Measurements from ENCODE around the gene STK11. TPM values are rescaled to one million over a fixed set of nuclear protein-coding genes. Genes with fewer than 3 reads are reported as not detected.

STK11 gene
- total RNA-seq, 1 donor from 2014 or later = 27.4 TPM

GRCh38 chr19:1225440-1226226 is 20.1 kb downstream of the STK11 start:
- H3K9me3 ChIP-seq (ENCODE audit: low read depth) = no peaks in the 10 kb centered on the region
- Mint-ChIP-seq H3K36me3 (peaks cover 2% of the 10 kb centered on the region), H3K4me1 (no peaks in the 10 kb centered on the region), H3K9me3 (no peaks in the 10 kb centered on the region), H3K27me3 (ENCODE audit: insufficient read depth, low read depth) (no peaks in the 10 kb centered on the region), H3K27ac (no peak overlapping the region), H3K4me3 (no peak overlapping the region)
- TF ChIP-seq EZH2phosphoT487 (IDR thresholded peaks at IDR 0.05) = no peak
- peak overlapping the region; percentile 20 for H3K27ac ChIP-seq
- no peaks in the 10 kb centered on the region for H3K4me1 ChIP-seq
- H3K79me2 ChIP-seq (ENCODE audit: low read depth) = no peaks in the 10 kb centered on the region
- no peak overlapping the region for H3K4me3 ChIP-seq
- DNase-seq (ENCODE audit: low spot score) = no peak
- peaks cover 5% of the 10 kb centered on the region for H3F3A ChIP-seq (ENCODE audit: low read depth)
- H3K4me2 ChIP-seq = no peak overlapping the region
- H4K20me1 ChIP-seq (ENCODE audit: low read depth) = peaks cover 35% of the 10 kb centered on the region
- H2AFZ ChIP-seq (replicated peaks) = no peak overlapping the region
- no peak overlapping the region for H3K9ac ChIP-seq
- H3K27me3 ChIP-seq = no peaks in the 10 kb centered on the region
- H3K36me3 ChIP-seq = no peaks in the 10 kb centered on the region

- peaks cover 34% of the 10 kb centered on the region for H4K20me1 ChIP-seq (ENCODE audit: low read depth)
- no peaks in the 10 kb centered on the region for H3K27me3 Mint-ChIP-seq (ENCODE audit: insufficient read depth, low read depth)
- H3F3A ChIP-seq (ENCODE audit: low read depth) = peaks cover 5% of the 10 kb centered on the region
- no peaks in the 10 kb centered on the region for H3K9me3 ChIP-seq (ENCODE audit: low read depth)
- DNase-seq (ENCODE audit: low spot score) = no peak
- no peak overlapping the region for H3K4me3 ChIP-seq
- H3K27me3 ChIP-seq = no peaks in the 10 kb centered on the region
- H3K36me3 ChIP-seq = no peaks in the 10 kb centered on the region
- TF ChIP-seq EZH2 (IDR thresholded peaks at IDR 0.05) (no peak), EZH2phosphoT487 (IDR thresholded peaks at IDR 0.05) (no peak), CTCF (IDR thresholded peaks at IDR 0.05) (no peak)
- no peak overlapping the region for H2AFZ ChIP-seq (replicated peaks)
- no peaks in the 10 kb centered on the region for H3K4me1 Mint-ChIP-seq
- H3K4me3 Mint-ChIP-seq = no peak overlapping the region
- peak overlapping the region; percentile 20 for H3K27ac ChIP-seq
- H3K79me2 ChIP-seq (ENCODE audit: low read depth) = no peaks in the 10 kb centered on the region
- H3K9ac ChIP-seq = no peak overlapping the region
- H3K27ac Mint-ChIP-seq = no peak overlapping the region
- no peaks in the 10 kb centered on the region for H3K9me3 Mint-ChIP-seq
- H3K4me1 ChIP-seq = no peaks in the 10 kb centered on the region
- H3K36me3 Mint-ChIP-seq = peaks cover 2% of the 10 kb centered on the region
- H3K4me2 ChIP-seq = no peak overlapping the region
Observed at GRCh38 chr19:1226227-1226518, 20.6 kb downstream of the STK11 start.

- H3K9ac ChIP-seq = no peak overlapping the region
- no peaks in the 10 kb centered on the region for H3K79me2 ChIP-seq (ENCODE audit: low read depth)
- H3K36me3 ChIP-seq = no peaks in the 10 kb centered on the region
- no peaks in the 10 kb centered on the region for H3K9me3 ChIP-seq (ENCODE audit: low read depth)
- H3K4me1 Mint-ChIP-seq = peaks cover 2% of the 10 kb centered on the region
- no peaks in the 10 kb centered on the region for H3K9me3 Mint-ChIP-seq
- no peak overlapping the region for H3K4me2 ChIP-seq
- no peaks in the 10 kb centered on the region for H3K4me1 ChIP-seq
- peaks cover 2% of the 10 kb centered on the region for H3K36me3 Mint-ChIP-seq
- no peak overlapping the region for H3K4me3 ChIP-seq
- TF ChIP-seq CTCF (IDR thresholded peaks at IDR 0.05) (no peak), EZH2 (IDR thresholded peaks at IDR 0.05) (no peak), EZH2phosphoT487 (IDR thresholded peaks at IDR 0.05) (no peak)
- H3K27ac Mint-ChIP-seq = no peak overlapping the region
- H4K20me1 ChIP-seq (ENCODE audit: low read depth) = peaks cover 32% of the 10 kb centered on the region
- no peaks in the 10 kb centered on the region for H3K27me3 ChIP-seq
- no peak overlapping the region for H3K27ac ChIP-seq
- no peak overlapping the region for H3K4me3 Mint-ChIP-seq
- H3F3A ChIP-seq (ENCODE audit: low read depth) = peaks cover 5% of the 10 kb centered on the region
- no peak overlapping the region for H2AFZ ChIP-seq (replicated peaks)
- H3K27me3 Mint-ChIP-seq (ENCODE audit: insufficient read depth, low read depth) = peaks cover 2% of the 10 kb centered on the region
- no peak for DNase-seq (ENCODE audit: low spot score)
Observed at GRCh38 chr19:1226522-1227303, 21.1 kb downstream of the STK11 start.
